NCI-H1417 (cell line): ENCODE measurements around the gene FAF1.
A peak's percentile ranks its signal among the peaks of the same experiment; 100 is the strongest.
"Not testable (repeated sequence)": the region's sequence is repeated elsewhere in the genome, so short reads cannot be mapped to it uniquely, and the experiment has no call there.

Experiments used
- DNase-seq, 3 experiments: peaks; one replicate each; lab custom pipeline; 2025; lab: John Stamatoyannopoulos, UW

Gene FAF1

GRCh38 chr1:50964863-50965262 is 4.8 kb upstream of the FAF1 start:
- DNase-seq, result no peak

- peak; percentile 44 to 81 (median 75) for DNase-seq
Observed at GRCh38 chr1:50959303-50959912, 659 bp downstream of the FAF1 start.

- DNase-seq, result no peak
Observed at GRCh38 chr1:50955116-50955515, 5.0 kb downstream of the FAF1 start.

- not testable (repeated sequence) for DNase-seq
Observed at GRCh38 chr1:50952566-50952965, 7.5 kb downstream of the FAF1 start.

GRCh38 chr1:50950396-50950795 is 9.7 kb downstream of the FAF1 start:
- no peak for DNase-seq

- no peak for DNase-seq
Observed at GRCh38 chr1:50949286-50949982, 10.6 kb downstream of the FAF1 start.

GRCh38 chr1:50942334-50942733 is 17.7 kb downstream of the FAF1 start:
- no peak for DNase-seq

- DNase-seq, result no peak
Observed at GRCh38 chr1:50940291-50940690, 19.8 kb downstream of the FAF1 start.

GRCh38 chr1:50936321-50936720 is 23.7 kb downstream of the FAF1 start:
- DNase-seq, result no peak

- not testable (repeated sequence) for DNase-seq
Observed at GRCh38 chr1:50935276-50935675, 24.8 kb downstream of the FAF1 start.

GRCh38 chr1:50934838-50935237 is 25.2 kb downstream of the FAF1 start:
- no peak for DNase-seq

GRCh38 chr1:50933770-50934169 is 26.3 kb downstream of the FAF1 start:
- DNase-seq, result not testable (repeated sequence)

GRCh38 chr1:50932043-50932442 is 28.0 kb downstream of the FAF1 start:
- DNase-seq, result not testable (repeated sequence)

- DNase-seq, result no peak
Observed at GRCh38 chr1:50930965-50931737, 28.9 kb downstream of the FAF1 start.

GRCh38 chr1:50930193-50930592 is 29.9 kb downstream of the FAF1 start:
- DNase-seq, result no peak

GRCh38 chr1:50929376-50929958 is 30.6 kb downstream of the FAF1 start:
- peak in 2 of 3 experiments; percentile 3 to 55 for DNase-seq

- DNase-seq, result peak in 1 of 3 experiments; percentile 6
Observed at GRCh38 chr1:50923564-50923963, 36.5 kb downstream of the FAF1 start.

- no peak for DNase-seq
Observed at GRCh38 chr1:50921029-50921428, 39.0 kb downstream of the FAF1 start.

GRCh38 chr1:50920409-50920808 is 39.7 kb downstream of the FAF1 start:
- DNase-seq, result no peak

- no peak for DNase-seq
Observed at GRCh38 chr1:50917138-50918137, 42.6 kb downstream of the FAF1 start.

GRCh38 chr1:50915621-50916020 is 44.4 kb downstream of the FAF1 start:
- DNase-seq, result no peak
